Calu3 (cell line): ENCODE measurements around the gene IPO8. TPM values are rescaled to one million over a fixed set of nuclear protein-coding genes. Genes with fewer than 3 reads are reported as not detected.

ENCODE experiments used
- BruUV-seq: library from RNA; stranded (reverse); fragments of 400-500 nt; replicated peaks from 2 replicates; lab custom pipeline; 2021; lab: Mats Ljungman, UMichigan
- CTCF ChIA-PET: fragments of 300-600 bp; sonication (Branson Sonifier 250); formaldehyde crosslinking; loops from one replicate; lab custom pipeline; 2022; ENCODE audit warnings: antibody characterized with exemption; lab: Charles Lee
- DNase-seq: peaks from one replicate; pipeline ENCODE4 v3.0.0; 2022
- H3K27ac Mint-ChIP-seq: one replicate; pipeline ENCODE4 v1.8.0; 2022; ENCODE audit warnings: mixed read lengths; ENCODE audit not compliant: unreplicated experiment
- H3K27me3 Mint-ChIP-seq: one replicate; pipeline ENCODE4 v1.8.0; 2022; ENCODE audit warnings: mixed read lengths; ENCODE audit not compliant: unreplicated experiment
- H3K36me3 Mint-ChIP-seq: one replicate; pipeline ENCODE4 v1.8.0; 2022; ENCODE audit warnings: mild to moderate bottlenecking, moderate library complexity, mixed read lengths; ENCODE audit not compliant: insufficient read depth, unreplicated experiment
- H3K4me1 Mint-ChIP-seq: one replicate; pipeline ENCODE4 v1.8.0; 2022; ENCODE audit warnings: mild to moderate bottlenecking, low read depth, mixed read lengths; ENCODE audit not compliant: unreplicated experiment
- H3K4me3 Mint-ChIP-seq: one replicate; pipeline ENCODE4 v1.8.0; 2022; ENCODE audit warnings: mild to moderate bottlenecking, low read depth, moderate library complexity, mixed read lengths; ENCODE audit not compliant: unreplicated experiment
- H3K9me3 Mint-ChIP-seq: one replicate; pipeline ENCODE4 v1.8.0; 2022; ENCODE audit warnings: low read depth, mixed read lengths; ENCODE audit not compliant: unreplicated experiment
- CTCF ChIP-seq: fragments of 200-600 bp; IDR thresholded peaks from one replicate; pipeline ENCODE4 v1.8.0; 2022; ENCODE audit warnings: antibody characterized with exemption; ENCODE audit not compliant: unreplicated experiment
- intact Hi-C: fragments of 100-400 bp; cut with micrococcal nuclease; formaldehyde crosslinking; loops from one replicate; pipeline ENCODE4 v1.10.0; 2022; ENCODE audit not compliant: unreplicated experiment
- total RNA-seq: library from RNA; stranded (reverse); gene quantifications from 2 replicates; pipeline ENCODE4 v1.2.3, GENCODE V29; 2022

IPO8 gene
- total RNA-seq, 1 experiment from 2014 or later: 44.1 TPM

GRCh38 chr12:30725739-30726138 lies 30.1 kb upstream of the IPO8 start:
- no peaks in the 10 kb centered on the region for H3K9me3 Mint-ChIP-seq
- H3K4me3 Mint-ChIP-seq: no peak overlapping the region
- peak overlapping the region; percentile 20 for H3K27ac Mint-ChIP-seq
- intact Hi-C loops: no loop called here
- DNase-seq: peak; percentile 3
- BruUV-seq: no TSS peak
- H3K4me1 Mint-ChIP-seq: peaks cover 15% of the 10 kb centered on the region
- no peak for TF ChIP-seq CTCF
- no peaks in the 10 kb centered on the region for H3K27me3 Mint-ChIP-seq
- peaks cover 18% of the 10 kb centered on the region for H3K36me3 Mint-ChIP-seq
- CTCF ChIA-PET: interaction anchor here (3.2 kb wide), 1 partner anchor 30 kb away, joined by 19 read pairs; the partner anchor contains the start of gene IPO8

- Mint-ChIP-seq H3K9me3 (no peaks in the 10 kb centered on the region), H3K4me1 (no peaks in the 10 kb centered on the region), H3K36me3 (peaks cover 6% of the 10 kb centered on the region), H3K4me3 (no peak overlapping the region), H3K27me3 (no peaks in the 10 kb centered on the region), H3K27ac (no peak overlapping the region)
- CTCF ChIA-PET: no interaction called here
- DNase-seq: no peak
- TF ChIP-seq CTCF: no peak
- intact Hi-C loops: loop anchor here (5.0 kb wide), 1 partner anchor 33 kb away; the partner anchor contains the start of gene CAPRIN2
- BruUV-seq: no TSS peak
Observed at GRCh38 chr12:30719060-30719459, 23.4 kb upstream of the IPO8 start.

GRCh38 chr12:30707613-30708342 lies 12.1 kb upstream of the IPO8 start:
- H3K27ac Mint-ChIP-seq: no peak overlapping the region
- intact Hi-C loops: no loop called here
- peaks cover 14% of the 10 kb centered on the region for H3K36me3 Mint-ChIP-seq
- no peak overlapping the region for H3K4me3 Mint-ChIP-seq
- H3K9me3 Mint-ChIP-seq: no peaks in the 10 kb centered on the region
- no peak for DNase-seq
- CTCF ChIA-PET: no interaction called here
- H3K4me1 Mint-ChIP-seq: no peaks in the 10 kb centered on the region
- BruUV-seq: no TSS peak
- TF ChIP-seq CTCF: no peak
- H3K27me3 Mint-ChIP-seq: no peaks in the 10 kb centered on the region

- Mint-ChIP-seq H3K36me3 (peaks cover 14% of the 10 kb centered on the region), H3K9me3 (no peaks in the 10 kb centered on the region), H3K27me3 (no peaks in the 10 kb centered on the region), H3K27ac (no peak overlapping the region), H3K4me1 (no peaks in the 10 kb centered on the region), H3K4me3 (no peak overlapping the region)
- CTCF ChIA-PET: no interaction called here
- intact Hi-C loops: no loop called here
- DNase-seq: no peak
- TF ChIP-seq CTCF: no peak
- no TSS peak for BruUV-seq
Observed at GRCh38 chr12:30706476-30706875, 10.8 kb upstream of the IPO8 start.
